IPS DF 19.7 (cell line): ENCODE data around the gene JADE2.

Experiments used
- DNase-seq: peaks from one replicate; pipeline ENCODE4 v3.0.0-alpha.2; 2013; ENCODE audit warnings: low read depth, low spot score

The JADE2 gene

GRCh38 chr5:134529460-134529859 lies 4.0 kb downstream of the JADE2 start:
- no peak for DNase-seq

GRCh38 chr5:134530301-134531077 lies 5.0 kb downstream of the JADE2 start:
- DNase-seq: no peak

GRCh38 chr5:134533115-134533815 lies 7.8 kb downstream of the JADE2 start:
- DNase-seq: no peak

- no peak for DNase-seq
Observed at GRCh38 chr5:134534058-134534725, 8.7 kb downstream of the JADE2 start.

- no peak for DNase-seq
Observed at GRCh38 chr5:134534726-134535110, 9.2 kb downstream of the JADE2 start.

- no peak for DNase-seq
Observed at GRCh38 chr5:134536876-134537275, 11.4 kb downstream of the JADE2 start.

- no peak for DNase-seq
Observed at GRCh38 chr5:134537297-134537696, 11.8 kb downstream of the JADE2 start.

GRCh38 chr5:134538296-134538695 lies 12.8 kb downstream of the JADE2 start:
- DNase-seq: no peak

GRCh38 chr5:134539732-134540131 lies 14.3 kb downstream of the JADE2 start:
- DNase-seq: peak; percentile 97

GRCh38 chr5:134540747-134541733 lies 15.6 kb downstream of the JADE2 start:
- DNase-seq: no peak

GRCh38 chr5:134541736-134542376 lies 16.4 kb downstream of the JADE2 start:
- DNase-seq: no peak

- DNase-seq: no peak
Observed at GRCh38 chr5:134543820-134544614, 18.5 kb downstream of the JADE2 start.

- DNase-seq: no peak
Observed at GRCh38 chr5:134545070-134545868, 19.8 kb downstream of the JADE2 start.

GRCh38 chr5:134547066-134547465 lies 21.6 kb downstream of the JADE2 start:
- no peak for DNase-seq

GRCh38 chr5:134547579-134547978 lies 22.1 kb downstream of the JADE2 start:
- no peak for DNase-seq

GRCh38 chr5:134547999-134548658 lies 22.7 kb downstream of the JADE2 start:
- DNase-seq: no peak

GRCh38 chr5:134549714-134550113 lies 24.2 kb downstream of the JADE2 start:
- no peak for DNase-seq
